Right hindlimb (tissue), 1 donor: ENCODE measurements around the gene CPNE1.
"Not testable (repeated sequence)": the region's sequence is repeated elsewhere in the genome, so short reads cannot be mapped to it uniquely, and the experiment has no call there.

ENCODE experiments used
- DNase-seq: peaks from one replicate; pipeline ENCODE4 v3.0.0-alpha.2; 2018

The CPNE1 gene

GRCh38 chr20:35664466-35665206 is at the start of gene CPNE1, which contains the start of gene RBM12:
TSS of gene CPNE1 (minus strand) at chr20:35664900. CDS start at chr20:35632923, 31,977 bp downstream.
TSS of gene RBM12 (minus strand) at chr20:35664900. CDS start at chr20:35655322, 9,578 bp downstream.
- DNase-seq: peak; percentile 96

- no peak for DNase-seq
These were observed 49.4 kb upstream of the CPNE1 start for GRCh38 chr20:35714127-35714526.

- DNase-seq: not testable (repeated sequence)
These were observed 48.4 kb upstream of the CPNE1 start for GRCh38 chr20:35713120-35713519.

- no peak for DNase-seq
These were observed 47.0 kb upstream of the CPNE1 start for GRCh38 chr20:35711588-35712209.

- no peak for DNase-seq
These were observed 46.3 kb upstream of the CPNE1 start for GRCh38 chr20:35710884-35711587.

GRCh38 chr20:35710039-35710438 is 45.3 kb upstream of the CPNE1 start:
- DNase-seq: no peak

GRCh38 chr20:35709259-35709658 is 44.6 kb upstream of the CPNE1 start:
- no peak for DNase-seq

GRCh38 chr20:35708502-35708901 is 43.8 kb upstream of the CPNE1 start:
- DNase-seq: no peak

GRCh38 chr20:35706591-35707529 is 42.2 kb upstream of the CPNE1 start:
- DNase-seq: not testable (repeated sequence)

GRCh38 chr20:35705894-35706293 is 41.2 kb upstream of the CPNE1 start:
- DNase-seq: not testable (repeated sequence)

GRCh38 chr20:35704514-35705261 is 40.0 kb upstream of the CPNE1 start:
- no peak for DNase-seq

- DNase-seq: no peak
These were observed 38.4 kb upstream of the CPNE1 start for GRCh38 chr20:35702824-35703695.

GRCh38 chr20:35702051-35702823 is 37.5 kb upstream of the CPNE1 start:
- no peak for DNase-seq

GRCh38 chr20:35700625-35701148 is 36.0 kb upstream of the CPNE1 start:
- DNase-seq: no peak

GRCh38 chr20:35699957-35700624 is 35.4 kb upstream of the CPNE1 start:
- no peak for DNase-seq

- DNase-seq: peak; percentile 93
These were observed 34.6 kb upstream of the CPNE1 start, which contains the start of the genes NFS1 and ROMO1 for GRCh38 chr20:35699127-35699956. TSS of gene NFS1 (minus strand) at chr20:35699352. CDS start at chr20:35699288, 64 bp downstream. TSS of gene ROMO1 (plus strand) at chr20:35699405. CDS start at chr20:35699633, 228 bp downstream.

GRCh38 chr20:35698298-35699126 is 33.8 kb upstream of the CPNE1 start:
- DNase-seq: no peak
